T-helper 2 cell treated with Interferon-gamma antibody and Interleukin-4, amounts not matched to agents 5 μg/mL and 100 μg/mL, for 36 hours (primary cell): ENCODE data around the gene MPP4.

Experiments
- DNase-seq: peaks from one replicate; pipeline ENCODE4 v3.0.0; 2021; ENCODE audit warnings: low spot score
- H3K27ac Mint-ChIP-seq: one replicate; pipeline ENCODE4 v1.8.0; 2021; ENCODE audit warnings: mild to moderate bottlenecking, mixed read lengths
- H3K27me3 Mint-ChIP-seq: one replicate; pipeline ENCODE4 v1.8.0; 2021; ENCODE audit warnings: low read depth, mixed read lengths
- H3K36me3 Mint-ChIP-seq: one replicate; pipeline ENCODE4 v1.8.0; 2021; ENCODE audit warnings: low read depth, mixed read lengths
- H3K4me1 Mint-ChIP-seq: one replicate; pipeline ENCODE4 v1.8.0; 2021; ENCODE audit warnings: low read depth, mixed read lengths
- H3K4me3 Mint-ChIP-seq: one replicate; pipeline ENCODE4 v1.8.0; 2022; ENCODE audit warnings: mild to moderate bottlenecking, moderate library complexity, mixed read lengths
- H3K9me3 Mint-ChIP-seq: one replicate; pipeline ENCODE4 v1.8.0; 2021; ENCODE audit warnings: mixed read lengths

Gene MPP4

GRCh38 chr2:201656740-201657139 lies 41.7 kb downstream of the MPP4 start:
- no peaks in the 10 kb centered on the region for H3K4me1 Mint-ChIP-seq
- no peak overlapping the region for H3K4me3 Mint-ChIP-seq
- no peak for DNase-seq
- peaks cover 33% of the 10 kb centered on the region for H3K27me3 Mint-ChIP-seq
- H3K27ac Mint-ChIP-seq, result no peak overlapping the region
- no peaks in the 10 kb centered on the region for H3K9me3 Mint-ChIP-seq
- no peaks in the 10 kb centered on the region for H3K36me3 Mint-ChIP-seq

- DNase-seq, result no peak
- Mint-ChIP-seq H3K27ac (no peak overlapping the region), H3K9me3 (no peaks in the 10 kb centered on the region), H3K36me3 (no peaks in the 10 kb centered on the region), H3K4me3 (no peak overlapping the region), H3K27me3 (peaks cover 33% of the 10 kb centered on the region), H3K4me1 (no peaks in the 10 kb centered on the region)
Measured at GRCh38 chr2:201656102-201656501, 42.3 kb downstream of the MPP4 start.

GRCh38 chr2:201654616-201655384 lies 43.6 kb downstream of the MPP4 start:
- Mint-ChIP-seq H3K27me3 (peaks cover 29% of the 10 kb centered on the region), H3K4me3 (no peak overlapping the region), H3K36me3 (no peaks in the 10 kb centered on the region), H3K9me3 (no peaks in the 10 kb centered on the region), H3K4me1 (no peaks in the 10 kb centered on the region), H3K27ac (no peak overlapping the region)
- DNase-seq, result no peak

- Mint-ChIP-seq H3K9me3 (no peaks in the 10 kb centered on the region), H3K27me3 (peaks cover 26% of the 10 kb centered on the region), H3K4me1 (no peaks in the 10 kb centered on the region), H3K36me3 (no peaks in the 10 kb centered on the region), H3K27ac (no peak overlapping the region), H3K4me3 (no peak overlapping the region)
- no peak for DNase-seq
Measured at GRCh38 chr2:201653221-201653620, 45.2 kb downstream of the MPP4 start.

GRCh38 chr2:201649442-201649841 lies 49.0 kb downstream of the MPP4 start:
- Mint-ChIP-seq H3K27ac (no peak overlapping the region), H3K36me3 (no peaks in the 10 kb centered on the region), H3K27me3 (peaks cover 11% of the 10 kb centered on the region), H3K9me3 (no peaks in the 10 kb centered on the region), H3K4me1 (no peaks in the 10 kb centered on the region), H3K4me3 (no peak overlapping the region)
- DNase-seq, result no peak

- no peaks in the 10 kb centered on the region for H3K36me3 Mint-ChIP-seq
- no peak overlapping the region for H3K4me3 Mint-ChIP-seq
- peaks cover 4% of the 10 kb centered on the region for H3K27me3 Mint-ChIP-seq
- H3K4me1 Mint-ChIP-seq, result peaks cover 3% of the 10 kb centered on the region
- no peak overlapping the region for H3K27ac Mint-ChIP-seq
- no peak for DNase-seq
- H3K9me3 Mint-ChIP-seq, result no peaks in the 10 kb centered on the region
Measured at GRCh38 chr2:201647431-201647830, 51.0 kb downstream of the MPP4 start.

GRCh38 chr2:201644001-201644400 lies 54.4 kb downstream of the MPP4 start:
- DNase-seq, result no peak
- Mint-ChIP-seq H3K4me1 (peaks cover 14% of the 10 kb centered on the region), H3K36me3 (no peaks in the 10 kb centered on the region), H3K27ac (no peak overlapping the region), H3K4me3 (peak overlapping the region; percentile 4), H3K9me3 (no peaks in the 10 kb centered on the region), H3K27me3 (peaks cover 3% of the 10 kb centered on the region)

GRCh38 chr2:201643216-201643890 lies 55.1 kb downstream of the MPP4 start, which contains the start of gene TMEM237:
Gene TMEM237, minus strand, starts transcription at chr2:201643503. Its CDS starts 103 bp downstream, at chr2:201643400.
- peak within 1 kb of the TSS; percentile 97 for H3K27ac Mint-ChIP-seq

GRCh38 chr2:201642579-201643215 lies 55.7 kb downstream of the MPP4 start:
- H3K9me3 Mint-ChIP-seq, result no peaks in the 10 kb centered on the region
- peaks cover 3% of the 10 kb centered on the region for H3K27me3 Mint-ChIP-seq
- DNase-seq, result peak; percentile 86
- peaks cover 14% of the 10 kb centered on the region for H3K4me1 Mint-ChIP-seq
- H3K4me3 Mint-ChIP-seq, result peak overlapping the region; percentile 87
- peak overlapping the region; percentile 97 for H3K27ac Mint-ChIP-seq
- no peaks in the 10 kb centered on the region for H3K36me3 Mint-ChIP-seq

More at GRCh38 chr2:201643216-201643890, 55.1 kb downstream of the MPP4 start, which contains the start of gene TMEM237:
- no peaks in the 10 kb centered on the region for H3K9me3 Mint-ChIP-seq
- peaks cover 3% of the 10 kb centered on the region for H3K27me3 Mint-ChIP-seq
- DNase-seq, result peak; percentile 38
- H3K4me1 Mint-ChIP-seq, result peaks cover 14% of the 10 kb centered on the region
- no peaks in the 10 kb centered on the region for H3K36me3 Mint-ChIP-seq
- H3K4me3 Mint-ChIP-seq, result peak within 1 kb of the TSS; percentile 87

GRCh38 chr2:201642086-201642578 lies 56.3 kb downstream of the MPP4 start:
- no peak for DNase-seq
- H3K4me1 Mint-ChIP-seq, result peaks cover 14% of the 10 kb centered on the region
- H3K9me3 Mint-ChIP-seq, result no peaks in the 10 kb centered on the region
- H3K36me3 Mint-ChIP-seq, result no peaks in the 10 kb centered on the region
- peak overlapping the region; percentile 97 for H3K27ac Mint-ChIP-seq
- H3K4me3 Mint-ChIP-seq, result peak overlapping the region; percentile 87
- H3K27me3 Mint-ChIP-seq, result peaks cover 3% of the 10 kb centered on the region

- Mint-ChIP-seq H3K36me3 (peaks cover 7% of the 10 kb centered on the region), H3K4me1 (peaks cover 14% of the 10 kb centered on the region), H3K4me3 (no peak overlapping the region), H3K27me3 (peaks cover 3% of the 10 kb centered on the region), H3K9me3 (no peaks in the 10 kb centered on the region), H3K27ac (no peak overlapping the region)
- no peak for DNase-seq
Measured at GRCh38 chr2:201639205-201639604, 59.2 kb downstream of the MPP4 start.

- no peaks in the 10 kb centered on the region for H3K27me3 Mint-ChIP-seq
- no peaks in the 10 kb centered on the region for H3K9me3 Mint-ChIP-seq
- H3K4me3 Mint-ChIP-seq, result no peak overlapping the region
- peaks cover 11% of the 10 kb centered on the region for H3K4me1 Mint-ChIP-seq
- DNase-seq, result no peak
- peaks cover 7% of the 10 kb centered on the region for H3K36me3 Mint-ChIP-seq
- no peak overlapping the region for H3K27ac Mint-ChIP-seq
Measured at GRCh38 chr2:201638326-201638725, 60.1 kb downstream of the MPP4 start.

- Mint-ChIP-seq H3K36me3 (peaks cover 20% of the 10 kb centered on the region), H3K27me3 (no peaks in the 10 kb centered on the region), H3K4me3 (no peak overlapping the region), H3K27ac (no peak overlapping the region), H3K4me1 (no peaks in the 10 kb centered on the region), H3K9me3 (no peaks in the 10 kb centered on the region)
- no peak for DNase-seq
Measured at GRCh38 chr2:201633661-201634249, 64.7 kb downstream of the MPP4 start.
